ENCODE results near the gene IL36G. TPM values are rescaled to one million over a fixed set of nuclear protein-coding genes. Genes with fewer than 3 reads are reported as not detected.

Gene IL36G
- total and polyA plus RNA-seq, 7 experiments from 2014 or later = not detected

- Histone ChIP-seq H3K36me3 (ENCODE audit: control insufficient read depth in 2 of 3, insufficient read depth in 3 of 3, low read length in 3 of 3) (no peaks in the 10 kb centered on the region), H3K27ac (ENCODE audit: low read depth, low read length) (no peak overlapping the region), H3K4me3 (ENCODE audit: low read length) (no peak overlapping the region), H3K27me3 (ENCODE audit: control insufficient read depth in 2 of 2, insufficient read depth in 2 of 2, low read length in 2 of 2) (peaks cover 0 to 3% of the 10 kb centered on the region in 2 donors), H3K9me3 (ENCODE audit: control insufficient read depth in 2 of 3, low read length in 3 of 3) (no peaks in the 10 kb centered on the region), H3K4me1 (ENCODE audit: control insufficient read depth in 2 of 2, insufficient read depth in 2 of 2, low read length in 2 of 2) (peaks cover 0 to 8% of the 10 kb centered on the region in 2 donors)
- Mint-ChIP-seq H3K4me1 (peaks cover 0 to 34% (median 20%) of the 10 kb centered on the region in 7 donors), H3K27me3 (peaks cover 0 to 53% (median 5%) of the 10 kb centered on the region in 5 donors), H3K27ac (peak overlapping the region in 1 of 9 donors; percentile 80), H3K36me3 (peaks cover 5 to 12% (median 7%) of the 10 kb centered on the region in 5 donors), H3K4me3 (peak overlapping the region in 1 of 10 donors; percentile 21), H3K9me3 (peaks cover 0 to 24% (median 6%) of the 10 kb centered on the region in 11 donors)
- POLR2A ChIA-PET = interaction anchor here (0.7 kb wide), 1 partner anchor 23 kb away, joined by 3 read pairs; no protein-coding TSS in a partner anchor
- intact Hi-C loops (cut with micrococcal nuclease) = loop anchor here in 1 of 2 donors (2.0 to 5.0 kb wide), 2 partner anchors 19 to 33 kb away; no protein-coding TSS in a partner anchor
- DNase-seq (peak in 1 of 9 donors; percentile 7), ATAC-seq (no peak)
- CTCF ChIA-PET = interaction anchor here (1.2 kb wide), 1 partner anchor 64 kb away, joined by 4 read pairs; no protein-coding TSS in a partner anchor
These were observed 37.8 kb downstream of the IL36G start for GRCh38 chr2:113015655-113016054.

- POLR2A ChIA-PET = no interaction called here
- DNase-seq (no peak), ATAC-seq (no peak)
- H3K27me3 ChIP-seq (ENCODE audit: control insufficient read depth in 2 of 2, insufficient read depth in 2 of 2, low read length in 2 of 2) = peaks cover 0 to 3% of the 10 kb centered on the region in 2 donors
- Mint-ChIP-seq H3K27me3 (peaks cover 0 to 43% (median 5%) of the 10 kb centered on the region in 5 donors), H3K4me1 (peaks cover 0 to 34% (median 20%) of the 10 kb centered on the region in 7 donors), H3K4me3 (no peak overlapping the region), H3K9me3 (peaks cover 0 to 20% (median 6%) of the 10 kb centered on the region in 11 donors), H3K27ac (no peak overlapping the region), H3K36me3 (peaks cover 2 to 12% (median 7%) of the 10 kb centered on the region in 5 donors)
- H3K9me3 ChIP-seq (ENCODE audit: control insufficient read depth in 2 of 3, low read length in 3 of 3) = no peaks in the 10 kb centered on the region
- CTCF ChIA-PET = no interaction called here
- no peaks in the 10 kb centered on the region for H3K36me3 ChIP-seq (ENCODE audit: control insufficient read depth in 2 of 3, insufficient read depth in 3 of 3, low read length in 3 of 3)
- intact Hi-C loops (cut with micrococcal nuclease) = loop anchor here in 1 of 2 donors (5.0 kb wide), 1 partner anchor 36 kb away; no protein-coding TSS in a partner anchor
- peaks cover 0 to 8% of the 10 kb centered on the region in 2 donors for H3K4me1 ChIP-seq (ENCODE audit: control insufficient read depth in 2 of 2, insufficient read depth in 2 of 2, low read length in 2 of 2)
- H3K27ac ChIP-seq (ENCODE audit: low read depth, low read length) = no peak overlapping the region
- no peak overlapping the region for H3K4me3 ChIP-seq (ENCODE audit: low read length)
These were observed 40.7 kb downstream of the IL36G start for GRCh38 chr2:113018509-113018908.

GRCh38 chr2:113021312-113021711, 43.5 kb downstream of the IL36G start:
- H3K27me3 ChIP-seq (ENCODE audit: control insufficient read depth in 2 of 2, insufficient read depth in 2 of 2, low read length in 2 of 2) = peaks cover 0 to 3% of the 10 kb centered on the region in 2 donors
- H3K27ac Mint-ChIP-seq = no peak overlapping the region
- H3K36me3 ChIP-seq (ENCODE audit: control insufficient read depth in 2 of 3, insufficient read depth in 3 of 3, low read length in 3 of 3) = no peaks in the 10 kb centered on the region
- H3K9me3 Mint-ChIP-seq = peaks cover 0 to 20% (median 6%) of the 10 kb centered on the region in 11 donors
- no peak overlapping the region for H3K4me3 Mint-ChIP-seq
- no peaks in the 10 kb centered on the region for H3K4me1 ChIP-seq (ENCODE audit: control insufficient read depth in 2 of 2, insufficient read depth in 2 of 2, low read length in 2 of 2)
- intact Hi-C loops (cut with micrococcal nuclease) = no loop called here
- H3K4me3 ChIP-seq (ENCODE audit: low read length) = no peak overlapping the region
- H3K9me3 ChIP-seq (ENCODE audit: control insufficient read depth in 2 of 3, low read length in 3 of 3) = no peaks in the 10 kb centered on the region
- no peak overlapping the region for H3K27ac ChIP-seq (ENCODE audit: low read depth, low read length)
- H3K36me3 Mint-ChIP-seq = peaks cover 2 to 12% (median 7%) of the 10 kb centered on the region in 5 donors
- DNase-seq = no peak
- no peak for ATAC-seq
- H3K4me1 Mint-ChIP-seq = peaks cover 0 to 17% (median 5%) of the 10 kb centered on the region in 7 donors
- POLR2A ChIA-PET = no interaction called here
- H3K27me3 Mint-ChIP-seq = peaks cover 0 to 60% (median 9%) of the 10 kb centered on the region in 5 donors
- CTCF ChIA-PET = no interaction called here

GRCh38 chr2:113024764-113025163, 47.0 kb downstream of the IL36G start:
- ChIA-PET POLR2A (interaction anchor here (0.6 kb wide), 1 partner anchor 27 kb away, joined by 3 read pairs; no protein-coding TSS in a partner anchor), CTCF (no interaction called here)
- H3K27ac ChIP-seq (ENCODE audit: low read depth, low read length) = no peak overlapping the region
- no peaks in the 10 kb centered on the region for H3K4me1 ChIP-seq (ENCODE audit: control insufficient read depth in 2 of 2, insufficient read depth in 2 of 2, low read length in 2 of 2)
- DNase-seq (no peak), ATAC-seq (no peak)
- H3K36me3 Mint-ChIP-seq = no peaks in the 10 kb centered on the region
- peaks cover 0 to 4% (median 0%) of the 10 kb centered on the region in 11 donors for H3K9me3 Mint-ChIP-seq
- H3K27me3 Mint-ChIP-seq = peaks cover 0 to 58% (median 7%) of the 10 kb centered on the region in 5 donors
- no peaks in the 10 kb centered on the region for H3K9me3 ChIP-seq (ENCODE audit: control insufficient read depth in 2 of 3, low read length in 3 of 3)
- H3K36me3 ChIP-seq (ENCODE audit: control insufficient read depth in 2 of 3, insufficient read depth in 3 of 3, low read length in 3 of 3) = no peaks in the 10 kb centered on the region
- no peak overlapping the region for H3K27ac Mint-ChIP-seq
- peaks cover 0 to 5% (median 0%) of the 10 kb centered on the region in 7 donors for H3K4me1 Mint-ChIP-seq
- no peak overlapping the region for H3K4me3 Mint-ChIP-seq
- no peak overlapping the region for H3K4me3 ChIP-seq (ENCODE audit: low read length)
- intact Hi-C loops (cut with micrococcal nuclease) = no loop called here
- H3K27me3 ChIP-seq (ENCODE audit: control insufficient read depth in 2 of 2, insufficient read depth in 2 of 2, low read length in 2 of 2) = no peaks in the 10 kb centered on the region

DNA sequence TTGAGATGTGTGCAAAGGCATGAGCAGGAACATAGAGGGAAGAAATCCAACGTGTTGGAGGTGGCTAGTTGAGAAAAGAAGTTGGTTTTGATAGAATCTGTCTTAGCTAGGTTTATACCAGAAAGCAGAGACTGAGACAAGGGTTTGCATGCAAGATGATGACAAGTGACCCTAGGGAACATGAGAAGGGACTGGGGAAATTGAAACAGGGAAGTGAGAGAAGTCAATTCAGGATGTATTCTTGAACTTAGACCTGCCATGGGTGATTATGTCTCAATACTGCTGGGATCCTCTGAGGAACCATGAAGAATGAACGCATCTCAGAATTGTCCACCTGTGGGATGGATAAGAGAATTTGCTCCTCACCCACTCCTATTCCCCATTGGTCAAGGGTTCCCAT, 47.9 kb downstream of the IL36G start:
- Mint-ChIP-seq H3K27ac (no peak overlapping the region), H3K36me3 (no peaks in the 10 kb centered on the region), H3K4me1 (peaks cover 0 to 5% (median 0%) of the 10 kb centered on the region in 7 donors), H3K9me3 (peaks cover 0 to 3% (median 0%) of the 10 kb centered on the region in 11 donors), H3K27me3 (peaks cover 0 to 62% (median 7%) of the 10 kb centered on the region in 5 donors), H3K4me3 (no peak overlapping the region)
- H3K27ac ChIP-seq (ENCODE audit: low read depth, low read length) = no peak overlapping the region
- intact Hi-C loops (cut with micrococcal nuclease) = no loop called here
- H3K9me3 ChIP-seq (ENCODE audit: control insufficient read depth in 2 of 3, low read length in 3 of 3) = no peaks in the 10 kb centered on the region
- DNase-seq = no peak
- H3K27me3 ChIP-seq (ENCODE audit: control insufficient read depth in 2 of 2, insufficient read depth in 2 of 2, low read length in 2 of 2) = no peaks in the 10 kb centered on the region
- no peaks in the 10 kb centered on the region for H3K4me1 ChIP-seq (ENCODE audit: control insufficient read depth in 2 of 2, insufficient read depth in 2 of 2, low read length in 2 of 2)
- H3K4me3 ChIP-seq (ENCODE audit: low read length) = no peak overlapping the region
- H3K36me3 ChIP-seq (ENCODE audit: control insufficient read depth in 2 of 3, insufficient read depth in 3 of 3, low read length in 3 of 3) = no peaks in the 10 kb centered on the region
- CTCF ChIA-PET = no interaction called here
- no peak for ATAC-seq
- POLR2A ChIA-PET = no interaction called here

DNA sequence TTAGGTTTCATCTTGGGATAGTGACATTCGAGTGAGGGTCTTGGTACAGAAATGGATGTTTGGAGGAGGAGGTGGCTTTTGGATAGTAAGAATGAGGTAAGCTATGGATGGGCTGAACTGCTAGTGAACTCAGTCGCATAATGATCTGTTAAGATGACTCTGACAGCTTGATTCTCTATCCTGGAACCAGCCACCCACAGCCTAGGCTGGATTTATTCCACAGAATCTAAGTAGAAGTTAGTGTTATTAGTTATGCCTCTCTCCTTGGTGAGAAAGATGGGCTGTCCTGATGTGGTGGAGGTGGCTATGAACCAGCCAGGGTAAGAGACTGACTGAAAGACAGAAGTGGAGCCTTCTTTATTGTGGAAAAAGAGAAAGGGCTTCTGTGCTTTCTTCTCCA, 49.9 kb downstream of the IL36G start:
- Histone ChIP-seq H3K36me3 (ENCODE audit: control insufficient read depth in 2 of 3, insufficient read depth in 3 of 3, low read length in 3 of 3) (no peaks in the 10 kb centered on the region), H3K27ac (ENCODE audit: low read depth, low read length) (no peak overlapping the region), H3K9me3 (ENCODE audit: control insufficient read depth in 2 of 3, low read length in 3 of 3) (no peaks in the 10 kb centered on the region), H3K27me3 (ENCODE audit: control insufficient read depth in 2 of 2, insufficient read depth in 2 of 2, low read length in 2 of 2) (no peaks in the 10 kb centered on the region), H3K4me1 (ENCODE audit: control insufficient read depth in 2 of 2, insufficient read depth in 2 of 2, low read length in 2 of 2) (no peaks in the 10 kb centered on the region), H3K4me3 (ENCODE audit: low read length) (no peak overlapping the region)
- peaks cover 0 to 7% (median 0%) of the 10 kb centered on the region in 7 donors for H3K4me1 Mint-ChIP-seq
- H3K4me3 Mint-ChIP-seq = no peak overlapping the region
- DNase-seq (no peak), ATAC-seq (no peak)
- no peaks in the 10 kb centered on the region for H3K36me3 Mint-ChIP-seq
- intact Hi-C loops (cut with micrococcal nuclease) = no loop called here
- no peak overlapping the region for H3K27ac Mint-ChIP-seq
- H3K27me3 Mint-ChIP-seq = peaks cover 0 to 68% (median 7%) of the 10 kb centered on the region in 5 donors
- POLR2A ChIA-PET = interaction anchor here (1.3 kb wide), 1 partner anchor 41 kb away, joined by 4 read pairs; no protein-coding TSS in a partner anchor
- CTCF ChIA-PET = no interaction called here
- H3K9me3 Mint-ChIP-seq = peaks cover 0 to 3% (median 0%) of the 10 kb centered on the region in 11 donors

- intact Hi-C loops (cut with micrococcal nuclease) = no loop called here
- peaks cover 0 to 66% (median 7%) of the 10 kb centered on the region in 5 donors for H3K27me3 Mint-ChIP-seq
- H3K4me1 Mint-ChIP-seq = peaks cover 0 to 7% (median 0%) of the 10 kb centered on the region in 7 donors
- ChIA-PET POLR2A (interaction anchor here (1.3 kb wide), 1 partner anchor 40 kb away, joined by 4 read pairs; no protein-coding TSS in a partner anchor), CTCF (no interaction called here)
- H3K27ac Mint-ChIP-seq = no peak overlapping the region
- no peaks in the 10 kb centered on the region for H3K36me3 Mint-ChIP-seq
- no peak overlapping the region for H3K27ac ChIP-seq (ENCODE audit: low read depth, low read length)
- H3K9me3 Mint-ChIP-seq = peaks cover 0 to 3% (median 0%) of the 10 kb centered on the region in 11 donors
- no peak overlapping the region for H3K4me3 ChIP-seq (ENCODE audit: low read length)
- DNase-seq (no peak), ATAC-seq (no peak)
- no peaks in the 10 kb centered on the region for H3K27me3 ChIP-seq (ENCODE audit: control insufficient read depth in 2 of 2, insufficient read depth in 2 of 2, low read length in 2 of 2)
- H3K4me1 ChIP-seq (ENCODE audit: control insufficient read depth in 2 of 2, insufficient read depth in 2 of 2, low read length in 2 of 2) = no peaks in the 10 kb centered on the region
- H3K9me3 ChIP-seq (ENCODE audit: control insufficient read depth in 2 of 3, low read length in 3 of 3) = no peaks in the 10 kb centered on the region
- H3K36me3 ChIP-seq (ENCODE audit: control insufficient read depth in 2 of 3, insufficient read depth in 3 of 3, low read length in 3 of 3) = no peaks in the 10 kb centered on the region
- no peak overlapping the region for H3K4me3 Mint-ChIP-seq
These were observed 50.3 kb downstream of the IL36G start for GRCh38 chr2:113028112-113028511.
